NCI-H82 treated with DMSO at 0.1 percent for 48 hours (cell line): ENCODE data around the gene PHACTR1.
"Not testable (repeated sequence)": the region's sequence is repeated elsewhere in the genome, so short reads cannot be mapped to it uniquely, and the experiment has no call there.

Experiments
- DNase-seq: peaks from one replicate; lab custom pipeline; 2025; ENCODE audit not compliant: unreplicated experiment; lab: John Stamatoyannopoulos, UW

PHACTR1 gene

GRCh38 chr6:13140980-13141379 lies 424.4 kb downstream of the PHACTR1 start:
- no peak for DNase-seq

- DNase-seq, result no peak
These were observed 424.8 kb downstream of the PHACTR1 start for GRCh38 chr6:13141387-13141786.

GRCh38 chr6:13142611-13143010 lies 426.0 kb downstream of the PHACTR1 start:
- DNase-seq, result no peak

GRCh38 chr6:13146442-13146841 lies 429.9 kb downstream of the PHACTR1 start:
- DNase-seq, result no peak

GRCh38 chr6:13147376-13147775 lies 430.8 kb downstream of the PHACTR1 start:
- DNase-seq, result no peak

- DNase-seq, result no peak
These were observed 431.2 kb downstream of the PHACTR1 start for GRCh38 chr6:13147782-13148181.

- DNase-seq, result no peak
These were observed 436.2 kb downstream of the PHACTR1 start for GRCh38 chr6:13152764-13153163.

- no peak for DNase-seq
These were observed 439.8 kb downstream of the PHACTR1 start for GRCh38 chr6:13156381-13156780.

- no peak for DNase-seq
These were observed 440.7 kb downstream of the PHACTR1 start for GRCh38 chr6:13157293-13157692.

GRCh38 chr6:13159300-13159699 lies 442.7 kb downstream of the PHACTR1 start:
- no peak for DNase-seq

GRCh38 chr6:13159822-13160221 lies 443.3 kb downstream of the PHACTR1 start:
- not testable (repeated sequence) for DNase-seq

- DNase-seq, result no peak
These were observed 446.8 kb downstream of the PHACTR1 start for GRCh38 chr6:13163161-13163944.

- DNase-seq, result no peak
These were observed 447.7 kb downstream of the PHACTR1 start for GRCh38 chr6:13164291-13164690.

- no peak for DNase-seq
These were observed 449.1 kb downstream of the PHACTR1 start for GRCh38 chr6:13165502-13166172.

GRCh38 chr6:13166269-13166668 lies 449.7 kb downstream of the PHACTR1 start:
- DNase-seq, result no peak

- DNase-seq, result no peak
These were observed 450.3 kb downstream of the PHACTR1 start for GRCh38 chr6:13166916-13167315.

- no peak for DNase-seq
These were observed 455.7 kb downstream of the PHACTR1 start for GRCh38 chr6:13172291-13172690.

- DNase-seq, result no peak
These were observed 458.5 kb downstream of the PHACTR1 start for GRCh38 chr6:13175087-13175486.

- no peak for DNase-seq
These were observed 459.2 kb downstream of the PHACTR1 start for GRCh38 chr6:13175759-13176158.

GRCh38 chr6:13177664-13178063 lies 461.1 kb downstream of the PHACTR1 start:
- DNase-seq, result no peak

- DNase-seq, result no peak
These were observed 461.5 kb downstream of the PHACTR1 start for GRCh38 chr6:13178107-13178506.

- no peak for DNase-seq
These were observed 464.0 kb downstream of the PHACTR1 start for GRCh38 chr6:13180538-13180937.

GRCh38 chr6:13181393-13181792 lies 464.8 kb downstream of the PHACTR1 start:
- DNase-seq, result no peak
